DND-41 (cell line): Measurements from ENCODE around the gene MCF2L.

ENCODE experiments used
- ATAC-seq: fragments of 200-7000 bp; cut with Tn5 transposase; 3 replicates; pipeline ENCODE4 v1.9.1; 2021; ENCODE audit warnings: low read depth; ENCODE audit not compliant: insufficient read depth
- DNase-seq: peaks from one replicate; pipeline ENCODE4 v3.0.0-alpha.2; 2020
- H2AFZ ChIP-seq: 2 replicates; pipeline ENCODE4 v1.6.0; 2012; ENCODE audit warnings: low read depth, low read length
- H3K27ac ChIP-seq: 2 replicates; pipeline ENCODE4 v1.5.1; 2012; ENCODE audit warnings: low read length, inconsistent platforms
- H3K27me3 ChIP-seq: fragments of 200-600 bp; sonication (generic); 2 replicates; pipeline ENCODE4 v1.6.0; 2012; ENCODE audit warnings: low read length, mild to moderate bottlenecking, inconsistent platforms; ENCODE audit not compliant: insufficient read depth, poor library complexity
- H3K36me3 ChIP-seq: 2 replicates; pipeline ENCODE4 v1.5.1; 2012; ENCODE audit warnings: low read length, inconsistent platforms; ENCODE audit not compliant: insufficient read depth
- H3K4me1 ChIP-seq: 2 replicates; pipeline ENCODE4 v1.5.1; 2012; ENCODE audit warnings: mild to moderate bottlenecking, low read length; ENCODE audit not compliant: insufficient read depth
- H3K4me2 ChIP-seq: 2 replicates; pipeline ENCODE4 v1.6.0; 2012; ENCODE audit warnings: mild to moderate bottlenecking, moderate library complexity, low read length, inconsistent platforms; ENCODE audit not compliant: insufficient read depth
- H3K4me3 ChIP-seq, 2 experiments: fragments of 200-600 bp in 1 of 2; shearing (Covaris generic) in 1 of 2; 2 replicates each; pipeline ENCODE4 v1.5.1; 2012 to 2016; ENCODE audit warnings: inconsistent platforms in 2 of 2, low read length in 2 of 2, mild to moderate bottlenecking in 2 of 2, low read depth in 1 of 2, moderate library complexity in 1 of 2
- H3K79me2 ChIP-seq: 2 replicates; pipeline ENCODE4 v1.6.0; 2012; ENCODE audit warnings: low read length, inconsistent platforms; ENCODE audit not compliant: insufficient read depth
- H3K9ac ChIP-seq: 2 replicates; pipeline ENCODE4 v1.6.0; 2012; ENCODE audit warnings: low read depth, mild to moderate bottlenecking, inconsistent platforms, low read length, moderate library complexity
- H3K9me3 ChIP-seq: 2 replicates; pipeline ENCODE4 v1.5.1; 2012; ENCODE audit warnings: low read length, moderate library complexity, mild to moderate bottlenecking, inconsistent platforms; ENCODE audit not compliant: insufficient read depth, severe bottlenecking
- H4K20me1 ChIP-seq: 2 replicates; pipeline ENCODE4 v1.6.0; 2012; ENCODE audit warnings: low read length; ENCODE audit not compliant: insufficient read depth
- EZH2 ChIP-seq: IDR thresholded peaks from 3 replicates; pipeline ENCODE4 v1.6.1; 2012; ENCODE audit warnings: borderline replicate concordance, low read depth, mild to moderate bottlenecking, moderate library complexity, low read length, inconsistent platforms; ENCODE audit not compliant: severe bottlenecking
- TF ChIP-seq, protein P1 (sequence below): IDR thresholded peaks from 2 replicates; pipeline ENCODE4 v1.5.1; 2012; ENCODE audit warnings: borderline replicate concordance, low read length, moderate library complexity, mild to moderate bottlenecking; ENCODE audit not compliant: poor library complexity, severe bottlenecking; ENCODE audit errors: extremely low read depth

Gene MCF2L

DNA sequence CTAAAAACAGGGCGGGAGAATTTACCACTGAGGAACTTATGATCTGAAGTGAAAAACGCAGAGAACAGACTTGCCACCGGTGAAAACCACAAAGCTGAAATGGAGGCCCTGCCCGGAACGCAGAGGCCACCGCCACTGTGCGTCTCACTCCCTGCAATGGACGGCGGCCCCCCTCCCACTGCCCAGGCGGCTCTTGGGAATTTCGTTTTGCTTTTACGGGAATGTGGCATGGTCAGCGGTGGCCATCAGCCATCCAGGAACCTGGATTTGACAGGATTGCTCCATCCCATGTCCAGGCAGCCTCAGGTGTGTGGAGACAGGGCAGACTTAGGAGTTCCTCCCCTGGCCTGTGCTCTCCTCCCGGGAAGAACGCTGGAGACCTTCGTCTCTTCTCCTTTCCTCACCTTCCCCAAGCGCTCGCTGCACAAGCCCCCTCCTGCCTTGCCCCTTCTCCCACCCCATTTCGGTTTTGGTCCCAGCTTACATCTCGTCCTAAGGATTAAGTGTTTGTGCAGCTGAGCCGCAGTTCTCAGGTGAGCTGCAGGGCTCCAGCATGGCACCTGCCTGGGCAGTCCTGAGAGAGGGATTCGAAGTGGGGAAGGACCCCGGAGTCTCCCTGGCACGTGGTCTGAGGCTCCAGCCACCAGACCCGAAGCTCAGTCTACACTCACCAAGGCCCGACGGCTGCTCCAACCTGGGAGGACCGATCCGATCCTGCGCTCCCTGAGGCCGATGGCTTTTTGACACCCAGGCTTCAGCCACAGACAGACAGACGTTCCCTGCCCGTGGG, 49.9 kb downstream of the MCF2L start:
- ATAC-seq (no peak), DNase-seq (no peak)

DNA sequence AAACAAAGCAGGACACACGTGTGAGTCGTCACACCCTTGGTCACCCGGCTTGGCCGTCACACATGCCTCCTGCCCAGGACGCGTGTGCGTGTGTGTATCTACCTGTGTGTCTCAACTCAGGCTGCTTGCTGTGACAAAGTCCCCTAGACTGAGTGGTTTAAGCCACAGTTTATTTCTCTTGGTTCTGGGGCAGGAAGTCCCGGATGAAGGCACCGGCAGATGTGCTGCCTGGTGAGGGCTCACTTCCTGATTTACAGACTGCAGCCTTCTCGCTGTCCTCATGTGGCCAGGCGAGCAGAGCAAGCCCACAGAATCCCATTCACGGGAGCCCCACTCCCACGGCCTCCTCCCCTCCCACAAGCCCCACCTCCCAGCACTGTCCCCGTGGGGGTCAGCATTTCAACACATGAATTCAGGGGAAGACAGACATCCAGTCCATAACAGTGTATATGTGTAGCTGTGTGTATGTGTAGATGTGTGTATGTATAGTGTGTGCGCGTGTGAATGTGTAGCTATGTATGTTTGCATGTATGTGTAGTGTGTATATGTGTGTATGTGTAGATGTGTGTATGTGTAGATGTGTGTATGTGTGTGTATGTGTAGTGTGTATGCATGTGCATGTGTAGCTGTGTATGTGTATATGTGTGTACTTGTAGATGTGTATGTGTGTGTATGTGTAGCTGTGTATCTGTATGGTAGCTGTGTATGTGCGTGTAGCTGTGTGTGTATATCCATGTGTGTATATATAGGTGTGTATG, 51.5 kb downstream of the MCF2L start:
- no peak for TF ChIP-seq EZH2
- TF ChIP-seq, protein P1, sequence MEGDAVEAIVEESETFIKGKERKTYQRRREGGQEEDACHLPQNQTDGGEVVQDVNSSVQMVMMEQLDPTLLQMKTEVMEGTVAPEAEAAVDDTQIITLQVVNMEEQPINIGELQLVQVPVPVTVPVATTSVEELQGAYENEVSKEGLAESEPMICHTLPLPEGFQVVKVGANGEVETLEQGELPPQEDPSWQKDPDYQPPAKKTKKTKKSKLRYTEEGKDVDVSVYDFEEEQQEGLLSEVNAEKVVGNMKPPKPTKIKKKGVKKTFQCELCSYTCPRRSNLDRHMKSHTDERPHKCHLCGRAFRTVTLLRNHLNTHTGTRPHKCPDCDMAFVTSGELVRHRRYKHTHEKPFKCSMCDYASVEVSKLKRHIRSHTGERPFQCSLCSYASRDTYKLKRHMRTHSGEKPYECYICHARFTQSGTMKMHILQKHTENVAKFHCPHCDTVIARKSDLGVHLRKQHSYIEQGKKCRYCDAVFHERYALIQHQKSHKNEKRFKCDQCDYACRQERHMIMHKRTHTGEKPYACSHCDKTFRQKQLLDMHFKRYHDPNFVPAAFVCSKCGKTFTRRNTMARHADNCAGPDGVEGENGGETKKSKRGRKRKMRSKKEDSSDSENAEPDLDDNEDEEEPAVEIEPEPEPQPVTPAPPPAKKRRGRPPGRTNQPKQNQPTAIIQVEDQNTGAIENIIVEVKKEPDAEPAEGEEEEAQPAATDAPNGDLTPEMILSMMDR: no peak
- Histone ChIP-seq H2AFZ (no peak overlapping the region), H3K27ac (no peak overlapping the region), H3K9ac (no peak overlapping the region), H3K4me3 (no peak overlapping the region), H3K36me3 (no peaks in the 10 kb centered on the region), H4K20me1 (peaks cover 6% of the 10 kb centered on the region; the same call in 1 of the 2 replicates), H3K4me1 (no peaks in the 10 kb centered on the region), H3K4me2 (no peak overlapping the region), H3K9me3 (no peaks in the 10 kb centered on the region), H3K27me3 (peaks cover 3% of the 10 kb centered on the region), H3K79me2 (no peaks in the 10 kb centered on the region)
- DNase-seq (no peak), ATAC-seq (no peak)

More for the DNA sequence above, 49.9 kb downstream of the MCF2L start:
- TF ChIP-seq EZH2: no peak
- TF ChIP-seq, protein P1: no peak
- H3K4me1 ChIP-seq: no peaks in the 10 kb centered on the region
- H3K4me2 ChIP-seq: no peak overlapping the region
- H3K79me2 ChIP-seq: no peaks in the 10 kb centered on the region
- H3K27me3 ChIP-seq: no peaks in the 10 kb centered on the region
- no peaks in the 10 kb centered on the region for H3K9me3 ChIP-seq
- H4K20me1 ChIP-seq: peaks cover 13% of the 10 kb centered on the region
- H3K9ac ChIP-seq: no peak overlapping the region
- H3K36me3 ChIP-seq: no peaks in the 10 kb centered on the region
- no peak overlapping the region for H3K4me3 ChIP-seq
- H3K27ac ChIP-seq: no peak overlapping the region
- H2AFZ ChIP-seq: no peak overlapping the region

DNA sequence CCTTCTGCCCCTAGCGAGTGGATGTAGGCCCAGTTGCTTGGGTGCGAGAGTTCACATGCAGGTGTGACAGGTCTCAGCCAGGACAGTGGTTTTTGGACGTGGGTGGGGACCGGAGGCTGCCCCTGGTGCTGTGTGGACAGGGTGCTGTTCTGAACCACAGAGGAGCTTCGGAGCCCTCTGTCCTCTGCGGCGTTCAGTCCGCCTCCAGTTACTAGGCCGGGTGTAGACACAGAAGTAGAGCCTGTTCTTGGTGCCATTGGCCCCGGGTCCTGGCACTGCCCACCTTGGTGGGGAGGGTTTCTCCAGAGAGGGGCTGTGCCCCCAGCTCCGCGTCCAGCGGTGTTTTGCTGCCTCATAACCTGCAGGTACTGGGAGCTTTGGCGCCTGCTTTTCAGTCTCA, 52.4 kb downstream of the MCF2L start:
- ATAC-seq (no peak), DNase-seq (no peak)
- H2AFZ ChIP-seq: no peak overlapping the region
- H3K4me1 ChIP-seq: no peaks in the 10 kb centered on the region
- H3K36me3 ChIP-seq: no peaks in the 10 kb centered on the region
- no peak for TF ChIP-seq EZH2
- TF ChIP-seq, protein P1: no peak
- H3K9ac ChIP-seq: no peak overlapping the region
- peaks cover 6% of the 10 kb centered on the region; the same call in 1 of the 2 replicates for H4K20me1 ChIP-seq
- no peak overlapping the region for H3K4me3 ChIP-seq
- peaks cover 9% of the 10 kb centered on the region for H3K27me3 ChIP-seq
- no peak overlapping the region for H3K27ac ChIP-seq
- no peaks in the 10 kb centered on the region for H3K79me2 ChIP-seq
- no peak overlapping the region for H3K4me2 ChIP-seq
- no peaks in the 10 kb centered on the region for H3K9me3 ChIP-seq
